MG63 (cell line): ENCODE measurements around the gene HOXA13. TPM values are rescaled to one million over a fixed set of nuclear protein-coding genes. Genes with fewer than 3 reads are reported as not detected.
A peak's percentile ranks its signal among the peaks of the same experiment; 100 is the strongest.

ENCODE experiments used
- DNase-seq: peaks from one replicate; pipeline ENCODE4 v3.0.0-alpha.2; 2020
- H3K27me3 ChIP-seq: fragments of 250-450 bp; sonication (Bioruptor Pico); 2 replicates; pipeline ENCODE4 v1.5.1; 2020; ENCODE audit warnings: mild to moderate bottlenecking, moderate library complexity
- H3K36me3 ChIP-seq: fragments of 250-450 bp; sonication (Bioruptor Pico); 2 replicates; pipeline ENCODE4 v1.5.1; 2020; ENCODE audit warnings: mild to moderate bottlenecking, moderate library complexity
- H3K4me3 ChIP-seq: fragments of 250-450 bp; sonication (Bioruptor Pico); 2 replicates; pipeline ENCODE4 v1.5.1; 2020; ENCODE audit warnings: mild to moderate bottlenecking, moderate library complexity
- H3K9me3 ChIP-seq: fragments of 250-450 bp; sonication (Bioruptor Pico); 2 replicates; pipeline ENCODE4 v1.5.1; 2020; ENCODE audit warnings: mild to moderate bottlenecking, moderate library complexity
- total RNA-seq: library from RNA; depleted of rRNA; stranded (reverse); fragments of >200 nt; shearing (Covaris generic); gene quantifications from 2 replicates; pipeline ENCODE4 v1.2.3, GENCODE V29; 2014; ENCODE audit warnings: low replicate concordance

Gene HOXA13
- total RNA-seq, 1 experiment from 2014 or later: 0.30 TPM

GRCh38 chr7:27240015-27240731 lies 40.3 kb upstream of the HOXA13 start:
- DNase-seq: no peak
- Histone ChIP-seq H3K36me3 (no peaks in the 10 kb centered on the region), H3K9me3 (no peaks in the 10 kb centered on the region), H3K4me3 (no peak overlapping the region), H3K27me3 (peaks cover 24% of the 10 kb centered on the region)

GRCh38 chr7:27239387-27240014 lies 39.6 kb upstream of the HOXA13 start:
- no peaks in the 10 kb centered on the region for H3K36me3 ChIP-seq

DNA sequence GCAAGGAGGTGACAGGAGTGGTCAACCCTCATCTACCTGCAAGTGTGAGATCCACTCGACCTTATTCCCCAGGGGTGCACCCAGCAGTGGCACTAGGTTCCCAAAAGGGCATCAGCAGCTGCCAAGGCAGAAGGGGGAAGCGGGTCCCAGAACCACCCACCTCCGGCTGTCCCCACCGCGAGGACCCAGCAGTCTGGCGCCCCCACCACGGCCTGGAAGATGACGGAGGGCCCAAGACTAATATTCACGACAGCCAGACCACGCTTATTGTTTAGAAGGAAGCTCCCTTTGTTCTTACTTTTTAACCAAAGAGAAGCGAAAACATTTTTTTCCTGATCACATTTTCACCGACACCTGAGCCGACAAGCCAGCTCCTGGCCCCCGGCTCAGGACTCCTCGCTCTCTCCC lies 39.1 kb upstream of the HOXA13 start:
- no peak for DNase-seq

More at GRCh38 chr7:27239387-27240014, 39.6 kb upstream of the HOXA13 start:
- Histone ChIP-seq H3K27me3 (peaks cover 24% of the 10 kb centered on the region), H3K9me3 (no peaks in the 10 kb centered on the region), H3K4me3 (no peak overlapping the region)
- DNase-seq: no peak

DNA sequence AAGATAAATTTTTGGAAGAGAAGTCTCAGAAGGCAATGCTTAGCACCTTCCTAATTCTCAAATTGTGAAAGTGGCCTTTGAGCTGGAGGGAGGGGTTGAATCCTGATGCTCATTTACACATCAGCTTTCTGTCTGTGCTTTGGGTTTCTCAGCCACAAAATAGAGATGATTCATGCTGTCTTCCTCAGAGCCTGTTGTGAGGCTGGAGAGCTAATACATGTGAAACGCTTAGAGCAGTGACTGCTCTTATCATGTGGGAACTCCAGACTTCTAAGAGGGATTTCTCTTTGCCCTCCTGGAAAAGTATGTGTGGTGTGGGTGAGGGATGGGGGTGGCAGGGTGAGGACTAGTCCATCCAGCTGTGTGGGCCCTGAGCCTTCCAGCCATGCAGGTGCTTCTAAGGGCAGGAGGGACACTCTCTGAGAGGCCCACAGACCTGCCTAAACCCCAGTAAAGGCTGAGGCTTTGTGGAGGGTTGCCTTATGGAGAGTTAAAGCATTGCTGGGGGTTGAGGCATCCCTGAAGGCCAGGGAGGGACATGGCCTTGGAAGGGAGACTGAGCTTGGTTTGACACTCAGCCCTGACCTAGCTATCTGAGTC lies 37.9 kb upstream of the HOXA13 start:
- H3K4me3 ChIP-seq: no peak overlapping the region
- H3K27me3 ChIP-seq: peaks cover 14% of the 10 kb centered on the region
- H3K36me3 ChIP-seq: no peaks in the 10 kb centered on the region
- H3K9me3 ChIP-seq: no peaks in the 10 kb centered on the region
- no peak for DNase-seq

More for the DNA sequence above, 39.1 kb upstream of the HOXA13 start:
- Histone ChIP-seq H3K9me3 (no peaks in the 10 kb centered on the region), H3K27me3 (peaks cover 24% of the 10 kb centered on the region), H3K4me3 (no peak overlapping the region), H3K36me3 (no peaks in the 10 kb centered on the region)

GRCh38 chr7:27235387-27236311 lies 35.8 kb upstream of the HOXA13 start:
- Histone ChIP-seq H3K36me3 (no peaks in the 10 kb centered on the region), H3K4me3 (peak overlapping the region; percentile 26), H3K27me3 (no peaks in the 10 kb centered on the region; the same call in 1 of the 2 replicates), H3K9me3 (no peaks in the 10 kb centered on the region)
- DNase-seq: peak; percentile 57

- peaks cover under 1% of the 10 kb centered on the region; the same call in 1 of the 2 replicates for H3K27me3 ChIP-seq
- no peak for DNase-seq
These were observed 29.6 kb upstream of the HOXA13 start for GRCh38 chr7:27229448-27229847.

DNA sequence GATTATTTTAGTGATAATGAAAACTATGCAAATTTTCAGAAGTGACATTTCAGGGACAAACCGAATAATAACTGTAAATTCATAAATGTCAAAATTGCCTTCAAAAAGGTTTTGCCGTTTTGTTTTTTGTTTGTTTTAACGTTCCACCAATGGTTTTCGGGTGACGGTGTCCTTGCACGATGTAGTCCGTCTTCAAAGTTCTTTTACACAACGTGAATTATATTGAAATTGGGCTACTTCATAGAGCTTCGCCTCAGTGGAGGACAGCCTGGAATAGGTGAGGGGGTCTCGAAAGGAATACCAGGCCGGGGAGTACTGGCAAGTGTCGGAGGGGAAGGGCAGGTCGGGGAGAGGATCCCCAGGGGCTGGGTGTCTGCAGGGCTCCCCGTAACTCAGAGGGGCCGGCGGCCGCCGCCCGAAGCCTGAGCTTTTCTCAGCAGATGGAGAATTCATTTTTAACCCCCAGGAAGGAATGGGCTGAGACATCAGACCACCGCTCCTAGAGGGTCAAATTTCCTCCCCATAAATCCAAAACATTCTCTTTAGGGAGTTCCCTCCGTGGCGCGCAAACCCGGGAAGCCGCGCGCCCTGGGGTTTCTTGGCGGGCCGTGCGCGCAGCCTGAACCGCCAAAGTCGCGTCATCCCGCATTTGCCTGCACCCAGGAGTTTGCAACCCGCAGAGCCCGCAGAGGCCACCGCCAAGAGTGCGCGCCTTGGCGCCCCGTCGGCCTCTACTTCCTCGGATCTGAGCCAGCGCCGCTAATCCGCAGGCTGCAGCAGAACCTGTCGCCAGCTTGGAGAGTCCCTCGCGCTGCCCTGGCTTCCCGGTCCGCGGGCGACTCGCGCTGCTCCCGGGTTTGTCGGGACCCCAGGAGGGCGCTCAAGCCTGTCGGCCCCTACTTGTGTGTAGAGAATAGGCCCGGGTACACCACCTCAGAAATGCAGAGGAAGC lies 25.4 kb upstream of the HOXA13 start:
- peaks cover 2% of the 10 kb centered on the region; the same call in 1 of the 2 replicates for H3K27me3 ChIP-seq

More at GRCh38 chr7:27229448-27229847, 29.6 kb upstream of the HOXA13 start:
- Histone ChIP-seq H3K9me3 (no peaks in the 10 kb centered on the region), H3K36me3 (no peaks in the 10 kb centered on the region), H3K4me3 (no peak overlapping the region)

DNA sequence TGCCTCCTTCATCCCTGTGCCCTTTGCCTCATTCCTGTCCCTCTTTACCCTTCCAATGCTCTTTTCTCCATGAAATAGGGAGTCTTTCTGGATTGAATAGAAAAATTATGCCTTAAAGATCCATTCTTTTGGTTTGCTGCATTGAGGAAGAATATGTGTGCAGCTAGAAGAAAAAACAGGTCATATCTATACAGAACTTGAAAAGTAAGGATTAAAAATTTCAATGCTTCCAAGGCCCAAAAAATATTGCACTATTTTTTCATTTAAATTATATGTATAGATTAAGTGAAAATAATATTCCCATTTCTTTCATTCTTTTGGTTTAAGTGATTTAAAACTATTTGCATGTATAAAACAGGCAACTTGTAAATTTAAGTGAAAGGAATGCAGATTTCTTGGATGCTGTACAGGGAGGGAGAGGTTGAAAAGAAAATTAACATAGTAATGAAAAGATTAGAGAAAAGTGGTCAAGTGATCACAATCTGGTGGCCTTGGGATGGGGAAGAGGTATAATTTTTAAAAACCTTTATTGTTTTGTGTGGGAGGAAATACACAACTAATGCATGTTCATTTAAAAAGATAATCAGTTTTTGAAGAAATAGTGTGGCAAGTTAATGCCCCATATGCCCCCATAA lies 24.2 kb upstream of the HOXA13 start:
- Histone ChIP-seq H3K27me3 (peaks cover 2% of the 10 kb centered on the region; the same call in 1 of the 2 replicates), H3K4me3 (no peak overlapping the region), H3K36me3 (no peaks in the 10 kb centered on the region), H3K9me3 (no peaks in the 10 kb centered on the region)
- DNase-seq: no peak

More for the DNA sequence above, 25.4 kb upstream of the HOXA13 start:
- H3K4me3 ChIP-seq: no peak overlapping the region
- no peaks in the 10 kb centered on the region for H3K36me3 ChIP-seq
- H3K9me3 ChIP-seq: no peaks in the 10 kb centered on the region
- no peak for DNase-seq

- Histone ChIP-seq H3K36me3 (no peaks in the 10 kb centered on the region), H3K9me3 (no peaks in the 10 kb centered on the region), H3K4me3 (no peak overlapping the region), H3K27me3 (peaks cover 2% of the 10 kb centered on the region; the same call in 1 of the 2 replicates)
- no peak for DNase-seq
These were observed 21.4 kb upstream of the HOXA13 start for GRCh38 chr7:27221201-27221797.

DNA sequence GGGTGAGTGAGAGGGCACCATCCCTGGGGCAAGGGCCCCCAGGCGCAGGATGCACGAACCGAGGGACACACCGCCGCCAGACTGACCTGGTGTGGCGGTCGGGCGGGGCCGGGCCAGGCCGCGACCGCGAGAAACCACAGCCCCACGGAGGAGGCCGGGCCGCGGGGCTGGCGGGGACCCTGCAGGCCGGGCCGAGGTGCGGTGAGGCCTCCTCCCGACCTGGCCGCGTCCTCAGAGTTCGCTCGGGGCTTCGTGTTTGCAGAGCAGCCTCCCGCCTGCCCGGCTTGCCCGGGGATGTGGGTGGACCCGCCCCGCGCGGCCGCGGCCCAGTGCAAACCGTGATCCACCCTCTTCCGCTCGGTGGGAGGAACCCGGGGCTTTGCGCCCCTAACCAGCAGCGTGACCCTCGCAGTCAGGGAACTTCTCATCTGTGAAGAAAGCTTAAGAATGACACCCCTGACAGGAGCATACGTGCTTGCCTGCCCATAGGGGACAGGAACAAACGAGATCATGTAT lies 20.6 kb upstream of the HOXA13 start:
- Histone ChIP-seq H3K9me3 (no peaks in the 10 kb centered on the region), H3K36me3 (no peaks in the 10 kb centered on the region), H3K4me3 (no peak overlapping the region), H3K27me3 (peaks cover 2% of the 10 kb centered on the region; the same call in 1 of the 2 replicates)
- DNase-seq: no peak

DNA sequence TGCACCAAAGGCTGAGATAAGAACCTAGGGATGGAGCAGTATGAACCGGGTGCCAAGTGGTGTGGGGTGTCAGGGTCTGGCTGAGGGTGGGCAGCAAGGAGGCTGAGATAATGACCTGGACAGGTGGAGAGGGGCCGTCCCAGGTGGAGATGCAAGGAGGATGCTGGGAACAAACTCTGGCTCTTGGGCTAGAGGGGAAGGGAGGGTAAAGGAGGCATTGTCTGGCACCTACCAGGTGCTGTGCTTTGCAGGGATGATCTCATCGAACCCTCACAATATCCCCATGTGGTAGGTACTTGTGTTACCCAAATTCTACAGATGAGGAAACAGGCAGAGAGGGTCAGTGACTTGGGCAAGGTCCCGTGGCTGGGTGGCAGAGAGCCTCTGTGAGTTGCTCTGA lies 19.9 kb upstream of the HOXA13 start:
- Histone ChIP-seq H3K9me3 (no peaks in the 10 kb centered on the region), H3K27me3 (peaks cover 2% of the 10 kb centered on the region; the same call in 1 of the 2 replicates), H3K4me3 (no peak overlapping the region), H3K36me3 (no peaks in the 10 kb centered on the region)
- DNase-seq: no peak

DNA sequence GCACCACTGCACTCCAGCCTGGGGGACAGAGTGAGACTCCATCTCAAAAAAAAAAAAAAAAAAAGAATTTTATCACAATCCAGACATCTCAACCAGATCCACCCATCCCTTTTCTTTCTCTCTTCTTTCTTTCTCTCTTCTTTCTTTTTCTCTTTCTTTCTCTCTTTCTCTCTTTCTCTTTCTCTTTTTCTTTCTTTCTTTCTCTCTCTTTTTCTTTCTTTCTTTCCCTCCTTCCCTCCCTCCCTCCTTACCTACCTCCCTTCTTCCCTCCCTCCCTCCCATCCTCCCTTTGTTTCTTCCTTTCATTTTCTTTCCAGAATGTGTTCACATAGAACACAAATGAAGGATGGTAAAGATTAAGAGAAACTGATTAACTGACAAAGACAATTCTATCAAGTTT lies 18.1 kb upstream of the HOXA13 start:
- Histone ChIP-seq H3K9me3 (no peaks in the 10 kb centered on the region), H3K36me3 (no peaks in the 10 kb centered on the region), H3K4me3 (no peak overlapping the region), H3K27me3 (no peaks in the 10 kb centered on the region)
- DNase-seq: no peak

DNA sequence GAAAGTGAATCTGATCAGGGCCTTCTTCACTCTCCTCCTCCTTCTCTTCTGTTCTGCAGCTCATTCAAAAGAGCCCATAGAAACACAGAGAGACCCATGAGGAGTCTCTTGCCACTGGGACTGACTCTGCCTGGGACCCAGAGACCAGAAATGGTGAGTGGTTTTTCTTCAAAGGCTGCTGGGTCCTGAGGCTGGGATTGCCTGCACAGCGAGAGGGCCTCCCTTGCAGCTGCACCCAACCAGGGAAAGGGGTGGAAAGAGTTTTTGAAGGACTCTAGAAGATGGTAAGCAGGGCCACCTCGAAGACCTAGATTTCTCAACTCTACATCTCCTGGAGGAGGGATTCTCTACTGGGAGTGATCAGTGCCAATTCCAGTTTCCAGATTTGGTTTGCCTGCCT lies 15.5 kb upstream of the HOXA13 start:
- no peaks in the 10 kb centered on the region for H3K27me3 ChIP-seq
- H3K4me3 ChIP-seq: no peak overlapping the region
- no peaks in the 10 kb centered on the region for H3K9me3 ChIP-seq
- no peak for DNase-seq
- no peaks in the 10 kb centered on the region for H3K36me3 ChIP-seq

DNA sequence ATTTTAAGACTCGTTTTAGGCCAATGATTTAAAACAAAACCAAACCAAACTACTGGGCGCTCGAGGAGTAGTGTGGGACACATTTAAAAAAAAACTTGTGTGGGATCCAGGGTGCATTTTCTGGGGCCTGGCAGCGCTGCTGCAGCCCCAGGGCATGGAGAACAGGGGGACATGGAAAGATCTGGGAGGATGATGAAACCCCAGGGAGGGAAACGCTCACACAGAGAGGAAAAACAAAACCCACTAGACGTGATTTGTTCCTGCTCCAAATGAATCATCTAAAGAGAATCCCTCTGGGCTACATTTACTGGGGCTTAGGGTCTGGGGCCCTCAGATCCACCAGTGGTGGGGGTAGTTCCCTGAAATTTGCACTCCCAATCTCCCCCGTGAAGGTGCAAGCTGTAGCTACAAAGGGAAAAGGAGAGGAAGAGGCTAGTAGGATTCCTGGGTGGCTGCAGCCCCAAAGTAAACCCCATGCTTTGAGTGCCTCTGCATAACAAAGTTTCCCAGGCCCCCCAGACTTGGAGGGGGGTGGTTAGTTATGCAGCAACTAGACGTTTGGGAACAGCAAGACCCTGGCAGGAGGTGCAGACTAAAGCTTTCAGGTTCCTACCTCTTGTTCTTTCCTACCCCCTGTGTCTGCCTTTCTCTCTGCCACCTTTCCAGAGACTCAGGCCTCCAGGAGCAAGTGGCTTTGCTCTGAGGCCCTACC lies 14.5 kb upstream of the HOXA13 start:
- Histone ChIP-seq H3K27me3 (no peaks in the 10 kb centered on the region), H3K9me3 (no peaks in the 10 kb centered on the region), H3K4me3 (no peak overlapping the region), H3K36me3 (no peaks in the 10 kb centered on the region)
- no peak for DNase-seq
